Measurements from ENCODE around the gene SCAF11.

The SCAF11 gene

DNA sequence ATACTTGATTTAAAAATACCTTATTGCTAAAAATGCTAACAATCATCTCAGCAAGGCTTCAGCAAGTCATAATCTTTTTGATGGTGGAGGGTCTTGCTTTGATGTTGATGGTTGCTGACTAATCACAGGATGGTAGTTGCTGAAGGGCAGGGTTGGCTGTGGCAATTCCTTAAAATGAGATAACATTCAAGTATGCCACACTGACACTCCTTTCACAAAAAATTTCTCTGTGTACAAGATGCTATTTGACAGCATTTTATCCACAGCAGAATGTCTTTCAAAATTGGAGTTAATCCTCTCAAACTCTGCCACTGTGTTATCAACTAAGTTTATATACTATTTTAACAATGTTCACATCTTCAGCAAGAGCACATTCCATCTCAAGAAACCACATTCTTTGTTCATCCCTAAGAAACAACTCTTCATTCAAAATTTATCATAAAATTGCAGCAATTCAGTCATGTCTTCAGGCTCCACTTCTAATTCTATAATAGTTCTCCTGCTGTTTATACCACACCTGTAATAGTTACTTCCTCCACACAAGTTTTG, 16.1 kb downstream of the SCAF11 start:
- H3K4me3 ChIP-seq (ENCODE audit: low read depth, low read length) = no peak overlapping the region
- TF ChIP-seq CTCF (IDR thresholded peaks at IDR 0.05; ENCODE audit: insufficient read depth, low read length, missing control alignments) = no peak
- ChIA-PET CTCF (interaction anchor here (1.6 kb wide), 1 partner anchor 17 kb away, joined by 5 read pairs; the partner anchor contains the start of gene SCAF11), POLR2A (no interaction called here)
- no peak for DNase-seq (ENCODE audit: low read depth, low spot score)

GRCh38 chr12:45973526-45973925, 16.8 kb downstream of the SCAF11 start:
- H3K4me3 ChIP-seq (ENCODE audit: low read depth, low read length) = peak overlapping the region; percentile 4
- ChIA-PET CTCF (no interaction called here), POLR2A (no interaction called here)
- no peak for DNase-seq (ENCODE audit: low read depth, low spot score)
- no peak for TF ChIP-seq CTCF (IDR thresholded peaks at IDR 0.05; ENCODE audit: insufficient read depth, low read length, missing control alignments)

DNA sequence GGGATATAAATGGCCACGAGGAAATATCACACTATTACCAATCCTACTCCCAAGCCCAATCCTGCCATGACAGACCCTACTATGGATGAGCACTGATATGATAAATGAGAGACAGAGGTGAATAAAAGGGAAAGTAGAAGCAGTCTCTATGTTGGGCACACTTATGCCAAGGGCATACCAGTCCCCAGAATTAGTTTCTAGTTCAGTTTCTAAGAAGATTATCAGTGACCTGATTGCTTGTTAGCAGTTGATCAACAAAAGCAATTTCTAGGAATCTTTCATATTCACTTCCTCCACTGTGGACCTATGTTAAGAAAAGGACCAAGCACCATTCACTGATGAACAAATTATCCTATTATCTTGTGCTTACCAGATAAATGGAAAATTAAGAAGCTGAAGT, 20.0 kb downstream of the SCAF11 start:
- no peak for TF ChIP-seq CTCF (IDR thresholded peaks at IDR 0.05; ENCODE audit: insufficient read depth, low read length, missing control alignments)
- POLR2A ChIA-PET = no interaction called here
- no peak for DNase-seq (ENCODE audit: low read depth, low spot score)
- CTCF ChIA-PET = interaction anchor here (1.5 to 3.6 kb wide), 3 partner anchors 12 to 20 kb away, joined by 6 to 11 read pairs (median 6); partner anchors contain the start of gene SCAF11
- H3K4me3 ChIP-seq (ENCODE audit: low read depth, low read length) = no peak overlapping the region

DNA sequence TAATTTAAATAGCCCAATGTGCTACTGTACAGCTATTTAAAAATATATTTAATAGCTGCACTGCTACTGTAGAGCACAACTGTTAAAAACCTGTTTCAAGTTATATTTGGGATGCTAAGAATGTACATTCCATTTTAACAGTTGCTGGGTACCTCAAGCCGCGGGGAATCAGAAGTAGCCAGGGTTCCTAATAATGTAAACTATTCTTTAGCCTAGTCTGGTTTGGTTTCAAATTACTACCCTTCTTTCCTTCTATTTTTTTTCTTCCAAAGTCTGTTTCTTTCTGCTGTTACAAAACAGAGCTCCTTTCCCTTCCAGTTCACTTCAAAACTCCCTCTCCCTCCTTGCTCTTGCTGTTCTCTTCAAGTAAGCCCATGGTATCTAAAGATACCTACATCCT, 21.3 kb downstream of the SCAF11 start:
- no peak for DNase-seq (ENCODE audit: low read depth, low spot score)
- no peak for TF ChIP-seq CTCF (IDR thresholded peaks at IDR 0.05; ENCODE audit: insufficient read depth, low read length, missing control alignments)
- H3K4me3 ChIP-seq (ENCODE audit: low read depth, low read length) = no peak overlapping the region
- CTCF ChIA-PET = interaction anchor here (0.7 to 3.6 kb wide), 3 partner anchors 17 to 22 kb away, joined by 3 to 11 read pairs (median 5); no protein-coding TSS in a partner anchor
- POLR2A ChIA-PET = no interaction called here

DNA sequence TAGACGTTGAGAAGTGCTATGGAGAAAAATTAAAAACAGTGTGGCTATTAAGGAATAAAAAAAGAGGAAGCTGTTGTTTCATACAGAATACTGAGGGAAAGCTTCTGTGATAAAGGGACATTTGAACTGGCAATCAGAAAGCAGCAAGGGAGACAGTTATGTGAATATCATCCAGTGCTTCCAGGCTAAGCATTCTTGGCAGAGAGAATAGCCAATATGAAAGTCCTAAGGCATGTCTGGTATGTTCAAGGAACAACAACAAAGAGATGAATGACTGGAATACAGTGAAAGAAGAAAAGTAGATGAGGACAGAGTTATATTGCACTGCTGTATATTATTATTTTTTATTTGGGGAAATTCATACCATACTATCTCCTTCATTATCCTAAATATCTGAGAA, 23.9 kb downstream of the SCAF11 start:
- H3K4me3 ChIP-seq (ENCODE audit: low read depth, low read length) = no peak overlapping the region
- no peak for TF ChIP-seq CTCF (IDR thresholded peaks at IDR 0.05; ENCODE audit: insufficient read depth, low read length, missing control alignments)
- POLR2A ChIA-PET = interaction anchor here (0.8 to 1.0 kb wide), 2 partner anchors 18 to 53 kb away, joined by 3 to 4 read pairs; no protein-coding TSS in a partner anchor
- CTCF ChIA-PET = interaction anchor here (1.9 kb wide), 1 partner anchor 9 kb away, joined by 6 read pairs; no protein-coding TSS in a partner anchor
- peak; percentile 50 for DNase-seq (ENCODE audit: low read depth, low spot score)

GRCh38 chr12:45962553-45963325, 27.6 kb downstream of the SCAF11 start:
- DNase-seq (ENCODE audit: low read depth, low spot score) = no peak
- no peak overlapping the region for H3K4me3 ChIP-seq (ENCODE audit: low read depth, low read length)
- ChIA-PET POLR2A (no interaction called here), CTCF (interaction anchor here (1.5 kb wide), 1 partner anchor 29 kb away, joined by 5 read pairs; no protein-coding TSS in a partner anchor)
- TF ChIP-seq CTCF (IDR thresholded peaks at IDR 0.05; ENCODE audit: insufficient read depth, low read length, missing control alignments) = no peak

Data from AG04449 (cell line).